Ectodermal cell (in vitro differentiated cells): ENCODE results near the gene JUND. TPM values are rescaled to one million over a fixed set of nuclear protein-coding genes. Genes with fewer than 3 reads are reported as not detected.
"Not testable (repeated sequence)": the region's sequence is repeated elsewhere in the genome, so short reads cannot be mapped to it uniquely, and the experiment has no call there.

Source experiments
- H3K27ac ChIP-seq: 2 replicates; pipeline ENCODE4 v1.7.0; 2013; ENCODE audit warnings: mild to moderate bottlenecking, low read depth, low read length; ENCODE audit not compliant: insufficient read depth, poor library complexity, severe bottlenecking
- H3K27me3 ChIP-seq: 2 replicates; pipeline ENCODE4 v1.7.0; 2013; ENCODE audit warnings: mild to moderate bottlenecking, low read length; ENCODE audit not compliant: insufficient read depth, control insufficient read depth, poor library complexity, severe bottlenecking
- H3K36me3 ChIP-seq: one replicate; pipeline ENCODE4 v1.7.0; 2013; ENCODE audit warnings: low read length; ENCODE audit not compliant: control insufficient read depth, insufficient read depth
- H3K4me1 ChIP-seq: one replicate; pipeline ENCODE4 v1.7.0; 2013; ENCODE audit warnings: low read length; ENCODE audit not compliant: control insufficient read depth, insufficient read depth
- H3K4me3 ChIP-seq: 2 replicates; pipeline ENCODE4 v1.7.0; 2013; ENCODE audit warnings: low read depth, low read length, control low read depth; ENCODE audit not compliant: insufficient read depth
- H3K9me3 ChIP-seq: 2 replicates; pipeline ENCODE4 v1.7.0; 2013; ENCODE audit warnings: mild to moderate bottlenecking, low read length, moderate library complexity; ENCODE audit not compliant: control insufficient read depth
- WGBS, 2 experiments: methylation state at CpG; one replicate each; pipeline ENCODE4 v1.1.7; 2013; ENCODE audit warnings: missing lambda C conversion rate in 2 of 2; 5-methylcytosine and 5-hydroxymethylcytosine counted together
- polyA plus RNA-seq, 4 experiments: library from polyadenylated mRNA; stranded (reverse); fragments of 50-300 nt; gene quantifications; one replicate each; pipeline ENCODE4 v1.2.3, GENCODE V29; 2013

The JUND gene
- 85.6 TPM for polyA plus RNA-seq (2013, experiment 1 of 4)
- polyA plus RNA-seq (2013, experiment 2 of 4): 88.4 TPM
- 108 TPM for polyA plus RNA-seq (2013, experiment 3 of 4)
- polyA plus RNA-seq (2013, experiment 4 of 4): 123 TPM

DNA sequence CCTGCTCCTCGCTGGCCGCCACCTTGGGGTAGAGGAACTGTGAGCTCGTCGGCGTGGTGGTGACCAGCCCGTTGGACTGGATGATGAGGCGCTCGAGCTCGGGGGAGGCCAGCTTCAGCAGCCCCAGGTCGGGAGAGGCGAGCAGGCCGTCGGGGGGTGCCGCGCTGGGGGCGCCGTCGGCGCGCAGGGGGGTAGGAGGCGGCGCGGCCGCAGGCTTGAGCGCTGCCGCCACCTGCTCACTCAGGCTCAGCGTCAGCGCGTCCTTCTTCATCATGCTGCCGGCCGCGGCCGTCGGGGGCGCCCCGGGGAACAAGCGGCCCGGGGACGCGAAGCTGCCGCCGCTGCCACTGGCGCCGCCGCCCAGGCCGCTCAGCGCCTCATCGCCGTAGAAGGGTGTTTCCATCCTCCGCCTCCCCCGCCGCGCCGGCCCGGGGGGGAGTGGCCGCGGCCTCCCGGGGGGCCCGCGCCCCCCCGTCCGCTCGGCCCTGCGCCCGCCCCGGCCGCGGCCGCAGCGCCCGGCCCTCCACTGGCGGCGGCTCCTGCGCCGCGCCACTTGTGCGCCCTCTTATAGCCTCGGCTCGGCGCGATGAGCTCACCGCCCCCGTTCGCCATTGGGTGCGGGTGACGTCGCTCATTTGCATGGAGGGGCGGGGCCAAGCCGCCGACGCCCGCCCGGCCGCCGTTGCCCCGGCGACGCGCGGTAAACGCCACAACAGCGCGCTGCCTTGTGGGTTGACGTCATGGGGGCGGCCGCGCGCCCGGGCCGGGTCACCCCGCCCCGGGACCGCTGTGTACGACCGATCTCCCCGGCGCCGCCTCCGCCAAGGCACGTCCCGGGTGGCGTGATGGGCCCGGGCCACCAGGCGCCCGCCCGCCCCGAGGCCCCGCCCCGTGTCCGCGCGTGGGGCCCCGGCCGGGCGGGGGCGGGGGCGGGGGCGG, at the start of gene JUND:
TSS of gene JUND (minus strand) at position 541 of the 939 bp plus-strand sequence. CDS start at position 403, 138 bp downstream.
- Histone ChIP-seq H3K27ac (peak within 1 kb of the TSS; percentile 100), H3K4me1 (peaks cover 19% of the 10 kb centered on the region), H3K36me3 (no peaks in the 10 kb centered on the region), H3K27me3 (no peaks in the 10 kb centered on the region), H3K9me3 (no peaks in the 10 kb centered on the region), H3K4me3 (peak within 1 kb of the TSS; percentile 96)
- WGBS, 2 experiments: 0% methylated on average over 138 of the region's 138 CpGs

GRCh38 chr19:18330868-18331267, 49.4 kb upstream of the JUND start:
- H3K9me3 ChIP-seq: no peaks in the 10 kb centered on the region
- 86 to 92% methylated on average over 9 of the region's 9 CpGs for whole genome bisulfite sequencing, 2 experiments

GRCh38 chr19:18329035-18329376, 47.6 kb upstream of the JUND start:
- Histone ChIP-seq H3K36me3 (no peaks in the 10 kb centered on the region), H3K4me3 (peak overlapping the region; percentile 33), H3K27me3 (no peaks in the 10 kb centered on the region), H3K27ac (no peak overlapping the region), H3K4me1 (peaks cover 9% of the 10 kb centered on the region), H3K9me3 (no peaks in the 10 kb centered on the region)
- WGBS, 2 experiments: 89 to 90% methylated on average over 6 of the region's 6 CpGs

More at GRCh38 chr19:18330868-18331267, 49.4 kb upstream of the JUND start:
- Histone ChIP-seq H3K27ac (no peak overlapping the region), H3K4me3 (no peak overlapping the region), H3K27me3 (no peaks in the 10 kb centered on the region), H3K36me3 (no peaks in the 10 kb centered on the region), H3K4me1 (peaks cover 8% of the 10 kb centered on the region)

DNA sequence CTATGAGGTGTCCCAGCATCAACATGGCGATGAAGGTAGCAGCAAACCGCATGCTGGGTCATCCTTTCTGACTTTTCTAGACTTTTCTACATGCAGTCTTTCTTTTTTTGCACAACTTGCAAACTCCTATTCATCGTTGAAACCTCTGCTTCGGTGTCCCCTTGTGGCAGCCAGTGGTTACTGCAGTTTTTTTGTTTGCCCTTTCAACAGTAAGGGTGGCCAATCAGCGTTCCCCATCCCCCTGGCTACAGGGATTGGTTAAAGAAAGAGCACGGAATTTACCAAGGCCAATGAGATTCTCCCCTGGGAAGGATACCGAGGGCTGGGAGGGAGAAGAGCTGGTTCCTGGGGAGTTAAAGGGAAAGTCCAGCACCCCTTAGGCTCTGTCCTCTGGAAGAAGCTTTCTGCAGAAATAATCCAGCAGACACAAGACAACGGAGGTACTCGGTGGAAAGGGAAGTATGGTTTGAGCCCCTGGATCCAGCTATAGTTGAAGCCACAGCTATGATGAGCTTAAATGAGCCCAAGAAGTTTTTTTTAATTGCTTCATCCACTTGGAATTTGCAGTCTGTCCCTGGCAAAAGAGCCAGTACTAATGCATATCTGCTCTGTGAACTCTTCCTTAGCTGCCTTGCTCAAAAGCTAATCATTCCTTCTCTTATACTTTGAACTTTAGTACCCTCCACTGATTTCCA, 47.1 kb upstream of the JUND start:
- Histone ChIP-seq H3K27me3 (no peaks in the 10 kb centered on the region), H3K36me3 (no peaks in the 10 kb centered on the region), H3K4me3 (peak overlapping the region; percentile 33), H3K4me1 (peaks cover 14% of the 10 kb centered on the region), H3K27ac (no peak overlapping the region), H3K9me3 (no peaks in the 10 kb centered on the region)
- 2 to 4% methylated on average over 9 of the region's 9 CpGs for WGBS, 2 experiments

- no peak overlapping the region for H3K27ac ChIP-seq
Observed at GRCh38 chr19:18326772-18327171, 45.4 kb upstream of the JUND start.

DNA sequence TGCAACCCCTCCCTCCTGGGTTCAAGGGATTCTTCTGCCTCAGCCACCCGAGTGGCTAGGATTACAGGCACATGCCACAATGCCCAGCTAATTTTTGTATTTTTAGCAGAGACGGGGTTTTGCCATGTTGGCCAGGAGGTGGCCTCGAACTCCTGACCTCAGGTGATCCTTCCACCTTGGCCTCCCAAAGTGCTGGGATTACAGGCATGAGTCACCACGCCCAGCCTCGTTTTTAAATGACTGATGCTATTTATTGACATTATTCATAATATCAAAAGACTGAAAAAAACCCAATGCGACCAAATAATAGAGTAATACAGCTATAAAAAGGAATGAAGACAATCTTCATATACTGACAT, 42.9 kb upstream of the JUND start:
- H3K27me3 ChIP-seq, H3K36me3 ChIP-seq, H3K27ac ChIP-seq, H3K4me3 ChIP-seq, H3K9me3 ChIP-seq: not testable (repeated sequence)
- 82 to 91% methylated on average over 3 to 6 of the region's 6 CpGs for WGBS, 2 experiments
- peaks cover 22% of the 10 kb centered on the region for H3K4me1 ChIP-seq

More at GRCh38 chr19:18326772-18327171, 45.4 kb upstream of the JUND start:
- Histone ChIP-seq H3K9me3 (no peaks in the 10 kb centered on the region), H3K4me3 (no peak overlapping the region), H3K36me3 (no peaks in the 10 kb centered on the region), H3K27me3 (no peaks in the 10 kb centered on the region), H3K4me1 (peaks cover 17% of the 10 kb centered on the region)
- WGBS, 2 experiments: 93 to 94% methylated on average over 5 of the region's 5 CpGs

GRCh38 chr19:18322759-18323460, 41.5 kb upstream of the JUND start, which contains the start of gene LSM4:
Gene LSM4 (minus strand): TSS chr19:18323076. CDS start chr19:18323020, 56 bp downstream.
- H3K36me3 ChIP-seq: no peaks in the 10 kb centered on the region
- H3K4me3 ChIP-seq: peak within 1 kb of the TSS; percentile 87
- no peaks in the 10 kb centered on the region for H3K27me3 ChIP-seq
- no peaks in the 10 kb centered on the region for H3K9me3 ChIP-seq
- WGBS, 2 experiments: 0% methylated on average over 75 of the region's 75 CpGs
- H3K27ac ChIP-seq: peak within 1 kb of the TSS; percentile 71
- peaks cover 17% of the 10 kb centered on the region for H3K4me1 ChIP-seq

- H3K36me3 ChIP-seq: no peaks in the 10 kb centered on the region
- peak overlapping the region; percentile 87 for H3K4me3 ChIP-seq
- WGBS, 2 experiments: 6 to 8% methylated on average over 7 of the region's 7 CpGs
- peaks cover 17% of the 10 kb centered on the region for H3K4me1 ChIP-seq
- peak overlapping the region; percentile 60 for H3K27ac ChIP-seq
- no peaks in the 10 kb centered on the region for H3K9me3 ChIP-seq
- H3K27me3 ChIP-seq: no peaks in the 10 kb centered on the region
Observed at GRCh38 chr19:18322318-18322758, 40.9 kb upstream of the JUND start.

- Histone ChIP-seq H3K27ac (no peak overlapping the region), H3K9me3 (no peaks in the 10 kb centered on the region), H3K4me3 (peak overlapping the region; percentile 87), H3K36me3 (no peaks in the 10 kb centered on the region), H3K27me3 (no peaks in the 10 kb centered on the region), H3K4me1 (peaks cover 17% of the 10 kb centered on the region)
- WGBS, 2 experiments: 76 to 82% methylated on average over 9 of the region's 9 CpGs
Observed at GRCh38 chr19:18321734-18322102, 40.3 kb upstream of the JUND start.
